GM13977 (cell line): ENCODE results near the gene DYNLL2.
"Not testable (repeated sequence)": the region's sequence is repeated elsewhere in the genome, so short reads cannot be mapped to it uniquely, and the experiment has no call there.

Experiments
- DNase-seq: peaks from one replicate; pipeline ENCODE4 v3.0.0; 2012; ENCODE audit warnings: low spot score
- CTCF ChIP-seq: IDR thresholded peaks from 2 replicates; pipeline ENCODE4 v1.5.1; 2012; ENCODE audit warnings: mild to moderate bottlenecking, control low read depth; ENCODE audit not compliant: insufficient read depth; ENCODE audit errors: extremely low read depth, missing control alignments
- in situ Hi-C: fragments of 300-500 bp; cut with MboI; formaldehyde crosslinking; loops from one replicate; pipeline ENCODE4 v1.12.0; 2022; ENCODE audit warnings: low sequenced_read_pairs, low pct_unique_long_range_greater_than_20kb, mixed read lengths, inconsistent platforms; ENCODE audit not compliant: unreplicated experiment

DYNLL2 gene

GRCh38 chr17:58082870-58083490 is at the start of gene DYNLL2:
Gene DYNLL2 (plus strand): TSS chr17:58083419. CDS start chr17:58087091, 3,672 bp downstream.
- peak; percentile 96 for DNase-seq
- TF ChIP-seq CTCF = no peak
- in situ Hi-C loops = no loop called here

- no peak for DNase-seq
- TF ChIP-seq CTCF = no peak
Observed at GRCh38 chr17:58039975-58040374, 43.2 kb upstream of the DYNLL2 start.

GRCh38 chr17:58040386-58040785 is 42.8 kb upstream of the DYNLL2 start:
- TF ChIP-seq CTCF = no peak
- DNase-seq = no peak
- in situ Hi-C loops = no loop called here

More at GRCh38 chr17:58039975-58040374, 43.2 kb upstream of the DYNLL2 start:
- in situ Hi-C loops = no loop called here

GRCh38 chr17:58041161-58041560 is 42.1 kb upstream of the DYNLL2 start:
- in situ Hi-C loops = no loop called here
- TF ChIP-seq CTCF = no peak

GRCh38 chr17:58043221-58044181 is 39.7 kb upstream of the DYNLL2 start:
- no peak for DNase-seq
- in situ Hi-C loops = no loop called here
- TF ChIP-seq CTCF = no peak

More at GRCh38 chr17:58041161-58041560, 42.1 kb upstream of the DYNLL2 start:
- no peak for DNase-seq

GRCh38 chr17:58044256-58044655 is 39.0 kb upstream of the DYNLL2 start:
- in situ Hi-C loops, DNase-seq: not testable (repeated sequence)
